Measurements from ENCODE around the gene SNTB2.

GRCh38 chr16:69301861-69302260 is 114.9 kb downstream of the SNTB2 start:
- TF ChIP-seq EZH2 (IDR thresholded peaks at IDR 0.05) (no peak), FOXP2 (optimal IDR thresholded peaks at IDR 0.05; ENCODE audit: control extremely low read depth, extremely low read length, insufficient read depth) (no peak)
